AG04449 (cell line): ENCODE data around the gene PRICKLE2.
"Not testable (repeated sequence)": the region's sequence is repeated elsewhere in the genome, so short reads cannot be mapped to it uniquely, and the experiment has no call there.

Source experiments
- CTCF ChIA-PET: fragments of 350-600 bp; formaldehyde crosslinking; extraction: SDS; loops from one replicate; lab custom pipeline; 2021; ENCODE audit warnings: antibody characterized with exemption; lab: Yijun Ruan, JAX
- POLR2A ChIA-PET: fragments of 400-600, 350-600 bp; formaldehyde crosslinking; extraction: SDS; loops from one replicate; lab custom pipeline; 2020; ENCODE audit warnings: antibody characterized with exemption, inconsistent platforms; lab: Yijun Ruan, JAX
- DNase-seq: peaks from one replicate; pipeline ENCODE4 v3.0.0-alpha.2; 2010; ENCODE audit warnings: low read depth, low spot score
- H3K4me3 ChIP-seq: 2 replicates; pipeline ENCODE4 v1.5.1; 2011; ENCODE audit warnings: low read depth, mild to moderate bottlenecking, control low read depth, low read length
- TF ChIP-seq, protein P1 (sequence below): IDR thresholded peaks from one replicate; pipeline ENCODE4 v1.5.1; 2011; ENCODE audit warnings: mild to moderate bottlenecking, moderate library complexity, low read length, control low read depth, inconsistent platforms; ENCODE audit not compliant: insufficient read depth; ENCODE audit errors: missing control alignments

The PRICKLE2 gene

DNA sequence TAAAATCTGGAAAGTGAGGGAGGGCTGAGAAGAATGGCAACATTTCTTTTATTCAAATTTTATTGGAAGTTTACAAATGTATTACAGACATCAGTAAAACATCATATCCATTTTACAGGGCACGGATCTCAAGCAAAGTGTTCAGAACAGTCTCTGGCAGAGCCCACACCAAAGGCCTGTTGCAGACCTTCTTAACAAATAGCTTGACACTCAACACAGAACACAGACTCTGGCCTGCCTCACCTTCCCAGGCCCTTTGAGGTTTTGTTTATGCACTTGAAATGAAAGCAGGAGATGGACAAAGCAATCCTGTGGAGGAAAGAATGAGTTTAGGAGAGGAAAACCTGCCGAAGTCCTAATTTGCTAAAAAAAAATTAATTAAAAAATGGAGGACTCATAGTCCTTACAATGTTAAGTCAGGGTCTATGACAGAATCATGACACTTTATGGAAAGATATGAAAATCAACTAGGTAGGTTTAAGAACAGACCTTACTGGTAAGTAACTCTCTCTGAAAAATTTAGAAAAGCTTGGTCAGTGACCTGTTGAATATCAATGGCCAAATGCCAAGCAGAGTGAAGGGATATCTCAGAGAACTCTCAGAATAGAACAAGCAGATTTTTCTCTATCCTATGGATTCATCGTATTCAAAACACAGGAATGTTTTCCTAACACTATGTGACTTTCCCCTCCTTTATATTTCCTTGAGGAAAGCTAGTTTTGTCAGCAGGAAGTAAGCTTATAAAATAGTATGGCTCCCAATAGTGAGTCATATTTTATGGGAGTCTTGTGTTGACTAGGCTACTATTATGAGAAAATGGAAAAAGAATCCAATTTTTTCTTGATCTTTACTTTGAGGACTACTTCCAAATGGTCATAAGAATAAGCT lies 131.2 kb downstream of the PRICKLE2 start:
- DNase-seq, result no peak
- no peak overlapping the region for H3K4me3 ChIP-seq
- CTCF ChIA-PET, result interaction anchor here (0.7 to 1.0 kb wide), 2 partner anchors 18 kb away, joined by 3 to 4 read pairs; no protein-coding TSS in a partner anchor
- TF ChIP-seq, protein P1, sequence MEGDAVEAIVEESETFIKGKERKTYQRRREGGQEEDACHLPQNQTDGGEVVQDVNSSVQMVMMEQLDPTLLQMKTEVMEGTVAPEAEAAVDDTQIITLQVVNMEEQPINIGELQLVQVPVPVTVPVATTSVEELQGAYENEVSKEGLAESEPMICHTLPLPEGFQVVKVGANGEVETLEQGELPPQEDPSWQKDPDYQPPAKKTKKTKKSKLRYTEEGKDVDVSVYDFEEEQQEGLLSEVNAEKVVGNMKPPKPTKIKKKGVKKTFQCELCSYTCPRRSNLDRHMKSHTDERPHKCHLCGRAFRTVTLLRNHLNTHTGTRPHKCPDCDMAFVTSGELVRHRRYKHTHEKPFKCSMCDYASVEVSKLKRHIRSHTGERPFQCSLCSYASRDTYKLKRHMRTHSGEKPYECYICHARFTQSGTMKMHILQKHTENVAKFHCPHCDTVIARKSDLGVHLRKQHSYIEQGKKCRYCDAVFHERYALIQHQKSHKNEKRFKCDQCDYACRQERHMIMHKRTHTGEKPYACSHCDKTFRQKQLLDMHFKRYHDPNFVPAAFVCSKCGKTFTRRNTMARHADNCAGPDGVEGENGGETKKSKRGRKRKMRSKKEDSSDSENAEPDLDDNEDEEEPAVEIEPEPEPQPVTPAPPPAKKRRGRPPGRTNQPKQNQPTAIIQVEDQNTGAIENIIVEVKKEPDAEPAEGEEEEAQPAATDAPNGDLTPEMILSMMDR, result no peak
- POLR2A ChIA-PET, result no interaction called here

DNA sequence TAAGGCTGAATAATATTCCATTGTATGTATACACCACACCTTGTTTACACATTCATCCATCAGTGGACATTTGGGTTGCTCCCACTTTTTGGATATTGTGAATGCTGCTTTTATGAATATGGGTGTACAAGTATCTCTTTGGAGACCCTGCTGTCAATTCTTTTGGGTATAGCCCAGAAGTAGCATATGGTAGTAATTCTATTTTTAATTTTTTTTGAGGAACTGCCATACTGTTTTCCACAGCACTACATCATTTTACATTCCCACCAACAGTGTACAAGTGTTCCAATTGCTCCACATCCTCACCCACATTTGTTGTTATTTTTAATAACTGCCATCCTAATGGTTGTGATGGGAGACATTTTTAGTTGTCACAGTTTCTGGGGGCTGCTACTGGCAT lies 132.1 kb downstream of the PRICKLE2 start:
- ChIA-PET CTCF (no interaction called here), POLR2A (no interaction called here)
- DNase-seq, result no peak
- TF ChIP-seq, protein P1, result no peak
- H3K4me3 ChIP-seq, result no peak overlapping the region

DNA sequence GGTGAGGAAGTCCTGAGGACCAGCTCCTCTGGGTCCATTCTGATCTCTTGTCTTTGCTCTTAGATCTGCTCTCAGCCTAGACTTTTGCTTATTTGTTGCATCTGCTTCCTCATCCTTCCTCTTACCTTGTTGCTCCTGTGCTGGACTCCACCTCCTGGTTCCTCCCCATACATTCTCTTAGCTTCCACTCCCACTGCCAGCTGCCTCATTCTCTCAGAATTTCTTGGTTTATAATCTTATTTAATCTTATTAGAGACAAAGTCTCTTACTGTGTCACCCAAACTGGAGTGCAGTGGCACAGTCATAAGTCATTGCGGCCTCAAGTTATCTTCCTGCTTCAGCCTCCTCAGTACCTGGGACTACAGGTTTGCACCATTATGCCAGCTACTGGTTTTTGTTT lies 133.8 kb downstream of the PRICKLE2 start:
- DNase-seq, result no peak
- ChIA-PET CTCF (no interaction called here), POLR2A (no interaction called here)

DNA sequence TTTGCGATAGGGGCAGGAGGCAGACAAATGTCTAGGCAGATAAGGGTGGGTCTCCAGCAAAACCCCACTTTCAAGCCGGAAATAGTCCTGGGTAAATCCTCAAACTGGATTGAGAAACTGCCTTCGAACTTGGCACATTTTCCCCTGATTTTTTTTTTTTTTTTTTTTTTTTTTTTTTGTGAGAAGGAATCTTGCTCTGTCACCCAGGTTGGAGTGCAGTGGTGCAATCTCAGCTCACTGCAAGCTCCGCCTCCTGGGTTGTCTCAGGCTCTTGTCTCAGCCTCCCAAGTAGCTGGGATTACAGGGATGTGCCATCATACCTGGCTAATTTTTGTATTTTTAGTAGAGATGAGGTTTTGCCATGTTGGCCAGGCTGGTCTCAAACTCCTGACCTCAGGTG lies 135.9 kb downstream of the PRICKLE2 start:
- POLR2A ChIA-PET, DNase-seq, H3K4me3 ChIP-seq: not testable (repeated sequence)
- CTCF ChIA-PET, result interaction anchor here (1.5 kb wide), 1 partner anchor 9 kb away, joined by 4 read pairs; no protein-coding TSS in a partner anchor

More for the DNA sequence above, 133.8 kb downstream of the PRICKLE2 start:
- TF ChIP-seq, protein P1, result no peak
- H3K4me3 ChIP-seq, result no peak overlapping the region

DNA sequence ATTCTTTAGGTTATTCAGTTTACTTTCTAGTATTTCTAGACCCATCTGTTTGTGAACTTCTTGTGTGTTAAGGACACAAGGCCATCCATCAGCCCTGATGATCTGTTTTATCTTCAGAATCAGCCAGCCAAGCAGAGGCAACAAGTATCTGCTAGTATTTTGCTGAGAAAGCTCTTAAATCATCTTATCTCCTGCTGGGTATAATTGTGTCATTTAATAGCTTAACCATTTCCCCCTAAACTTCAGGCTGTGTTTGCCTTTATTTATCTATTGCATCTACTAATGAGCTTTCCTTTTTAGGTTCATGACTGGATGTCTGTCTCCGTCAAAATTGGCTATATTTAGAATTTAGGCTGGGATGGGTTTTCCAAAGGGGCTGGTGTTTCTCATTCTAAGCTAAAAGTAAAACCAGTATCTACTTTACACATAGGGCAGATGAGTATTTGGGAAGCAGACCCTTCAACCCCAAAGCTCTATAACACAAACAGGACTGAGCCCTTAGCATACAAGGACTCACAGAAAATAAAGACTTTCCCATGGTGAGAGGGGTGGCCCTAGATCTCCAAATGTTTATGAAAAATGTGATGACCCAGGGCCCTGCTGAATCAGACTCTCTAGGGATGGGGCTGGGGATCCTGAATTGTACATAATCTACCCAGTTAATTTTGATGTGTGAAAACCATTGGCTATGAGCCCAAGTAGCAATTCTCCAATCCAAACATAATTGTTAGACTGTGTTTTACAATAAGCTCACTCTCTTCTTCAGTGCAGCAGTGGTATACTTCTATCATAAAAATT lies 136.7 kb downstream of the PRICKLE2 start:
- CTCF ChIA-PET, result interaction anchor here (1.2 to 1.5 kb wide), 2 partner anchors 8 to 34 kb away, joined by 3 to 4 read pairs; no protein-coding TSS in a partner anchor
- POLR2A ChIA-PET, result interaction anchor here (0.7 kb wide), 1 partner anchor 25 kb away, joined by 3 read pairs; no protein-coding TSS in a partner anchor
- TF ChIP-seq, protein P1, result no peak
- no peak for DNase-seq
- no peak overlapping the region for H3K4me3 ChIP-seq

DNA sequence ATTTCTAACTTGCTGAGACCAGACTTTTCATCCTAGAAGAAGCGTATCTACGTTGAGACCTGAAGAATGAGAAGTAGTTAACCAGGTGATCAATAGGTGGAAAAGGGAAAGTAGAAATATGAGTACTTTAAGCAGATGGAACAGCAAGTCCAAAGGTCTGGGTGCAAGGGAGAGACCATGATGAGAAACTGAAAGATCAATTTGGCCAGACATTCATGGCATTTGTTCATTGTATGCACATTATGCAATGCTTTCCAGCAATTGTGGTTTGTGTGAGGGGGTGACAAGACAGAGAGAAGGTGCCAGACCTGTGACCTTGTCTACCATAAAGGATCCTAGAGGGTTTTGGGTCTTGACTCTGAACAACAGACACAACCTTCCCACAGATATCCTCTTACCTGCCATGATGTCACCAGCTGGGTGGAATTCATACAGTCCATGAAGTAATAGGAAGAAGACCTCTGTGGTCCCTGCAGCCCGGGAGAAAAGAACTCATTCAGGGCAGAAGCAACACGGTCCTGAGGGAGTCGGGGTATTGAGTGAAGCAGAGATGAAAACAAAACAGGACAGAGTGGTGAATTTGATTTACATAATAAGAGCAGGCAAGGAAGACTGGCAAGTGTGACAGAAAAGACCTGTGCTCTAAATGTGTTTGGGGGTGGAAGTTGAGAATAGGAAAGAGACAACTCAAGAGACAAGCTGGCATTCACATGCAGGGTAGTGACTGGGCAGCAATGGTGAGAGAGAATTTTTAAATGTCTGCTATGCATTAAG lies 138.6 kb downstream of the PRICKLE2 start:
- ChIA-PET CTCF (no interaction called here), POLR2A (no interaction called here)
- no peak overlapping the region for H3K4me3 ChIP-seq
- TF ChIP-seq, protein P1, result no peak
- no peak for DNase-seq
